GM19193 (cell line): Measurements from ENCODE around the gene ZBTB42.

Experiments
- POLR2A ChIP-seq: IDR thresholded peaks from 4 replicates; pipeline ENCODE4 v1.6.1; 2011; ENCODE audit not compliant: insufficient read depth, insufficient read length; ENCODE audit errors: extremely low read depth

Gene ZBTB42

DNA sequence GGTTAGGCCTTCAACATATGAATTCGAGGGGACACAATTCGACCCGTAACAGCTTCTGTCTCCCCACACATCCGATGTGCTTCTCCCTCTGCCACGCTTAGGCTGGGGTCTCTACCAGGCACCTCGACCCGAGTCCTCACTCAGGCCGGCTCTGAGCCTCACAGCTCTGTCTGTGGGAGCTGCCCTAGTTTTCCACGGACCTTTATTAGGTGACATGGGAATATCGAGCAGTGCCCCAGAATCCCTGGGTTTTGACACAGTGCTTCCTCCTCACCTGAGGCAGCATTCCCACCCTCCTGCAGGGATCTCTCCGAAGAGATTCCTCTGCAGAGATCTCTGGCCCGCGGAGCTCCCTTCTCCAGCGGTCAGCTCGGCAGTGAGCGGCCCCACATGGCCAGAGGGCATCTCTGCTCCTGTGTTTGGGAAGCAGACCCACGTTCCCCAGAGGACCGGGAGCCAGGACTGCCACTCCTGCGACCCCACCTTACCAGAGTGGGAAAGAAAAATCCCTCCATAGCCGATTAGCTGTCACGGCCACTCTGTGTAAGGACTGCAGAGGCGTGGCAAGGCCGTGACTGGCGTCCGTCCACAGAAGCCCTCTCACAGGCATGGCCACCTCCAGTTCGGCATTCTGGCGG, 21.2 kb downstream of the ZBTB42 start:
- TF ChIP-seq POLR2A, result no peak

DNA sequence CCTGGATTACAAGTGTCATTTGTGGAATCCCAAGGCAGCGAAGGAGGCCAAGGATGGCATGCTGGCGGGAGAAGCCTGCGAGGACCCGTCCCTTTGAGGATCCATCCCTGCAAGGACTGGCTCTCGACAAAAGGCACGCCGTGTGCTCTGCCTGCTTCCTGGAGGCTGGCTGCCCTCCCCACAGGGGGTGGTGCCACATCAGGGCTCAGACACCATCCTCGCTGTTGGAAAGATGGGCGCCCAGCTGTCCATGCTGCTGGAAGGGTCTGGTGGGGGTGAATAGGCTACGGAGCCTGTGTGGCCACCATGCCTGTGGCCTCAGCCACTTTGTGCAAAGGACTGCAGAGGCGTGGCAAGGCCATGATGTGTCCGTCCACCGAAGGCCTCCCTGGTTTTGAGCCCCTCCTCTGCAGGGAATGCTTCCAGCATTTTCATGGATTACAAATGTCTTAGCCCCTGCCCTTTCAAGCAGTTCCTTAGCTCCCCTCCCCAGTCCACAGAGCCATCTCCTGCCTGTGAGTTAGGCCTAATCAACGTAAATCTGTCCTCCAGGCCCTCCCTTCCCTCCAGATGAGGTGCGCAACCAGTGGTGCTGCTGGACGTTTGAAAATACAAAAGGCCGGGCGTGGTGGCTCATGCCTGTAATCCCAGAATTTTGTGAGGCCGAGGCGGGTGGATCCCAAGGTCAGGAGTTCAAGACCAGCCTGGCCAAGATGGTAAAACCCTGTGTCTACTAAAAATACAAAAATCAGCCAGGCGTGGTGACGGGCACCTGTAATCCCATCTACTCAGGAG, 22.1 kb downstream of the ZBTB42 start:
- TF ChIP-seq POLR2A, result no peak

DNA sequence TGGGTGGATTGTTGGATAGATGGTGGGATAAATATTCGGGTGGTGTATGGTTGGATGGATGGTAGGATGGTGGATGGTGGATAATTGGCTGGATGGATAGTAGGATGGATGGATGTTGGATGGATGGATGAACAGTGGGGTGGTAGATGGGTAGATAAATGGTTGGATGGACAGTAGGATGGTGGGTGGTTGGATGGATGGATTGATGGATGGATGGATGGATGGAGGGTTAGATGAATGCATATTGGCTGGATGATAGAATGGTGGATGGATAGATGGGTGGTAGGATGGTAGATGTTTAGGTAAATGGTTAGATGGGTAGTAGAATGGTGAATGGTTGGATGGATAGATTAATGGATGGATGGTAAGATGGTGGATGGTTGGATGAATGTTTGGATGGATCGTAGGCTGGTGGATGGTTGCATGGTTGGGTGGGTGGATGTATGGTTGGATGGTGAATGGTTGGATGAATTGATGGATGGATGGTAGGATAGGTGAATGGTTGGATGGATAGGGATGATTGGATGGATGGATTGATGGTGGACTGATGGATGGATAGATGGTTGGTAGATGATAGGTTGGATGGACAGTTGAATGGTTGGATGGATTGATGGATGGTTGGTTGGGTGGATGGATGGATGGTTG, 23.6 kb downstream of the ZBTB42 start:
- no peak for TF ChIP-seq POLR2A

DNA sequence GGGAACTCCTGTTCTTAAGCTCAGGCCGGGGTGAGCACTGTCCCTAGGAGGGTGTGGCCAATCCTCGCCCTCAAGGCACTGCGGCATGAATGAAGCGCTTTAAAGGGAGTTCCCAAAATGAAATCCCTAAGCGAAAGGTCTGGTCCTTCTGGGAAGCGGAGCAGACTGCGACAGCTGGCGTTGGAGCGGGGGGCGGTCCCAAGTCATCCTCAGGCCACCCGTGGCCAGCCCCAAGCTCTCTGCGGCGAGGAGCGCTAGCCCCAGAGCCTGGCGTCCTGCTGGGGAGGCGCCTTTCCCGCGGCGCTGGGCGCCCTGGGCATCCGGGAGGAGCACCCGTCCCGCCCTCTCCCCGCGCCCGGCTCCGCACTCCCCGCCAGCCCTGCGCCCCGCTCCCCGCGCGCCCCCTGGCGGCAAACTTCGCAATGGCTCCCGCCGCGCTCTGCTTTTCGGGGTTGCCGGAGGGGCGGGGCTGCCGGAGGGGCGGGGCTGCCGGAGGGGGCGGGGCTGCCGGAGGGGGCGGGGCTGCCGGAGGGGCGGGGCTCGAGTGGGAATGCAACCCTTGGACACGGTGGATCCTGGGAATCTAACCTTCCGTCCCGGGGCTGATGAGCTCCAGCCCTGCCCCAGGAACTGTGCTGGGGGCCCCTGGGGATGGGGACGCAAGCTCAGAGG, 25.4 kb downstream of the ZBTB42 start:
- no peak for TF ChIP-seq POLR2A

DNA sequence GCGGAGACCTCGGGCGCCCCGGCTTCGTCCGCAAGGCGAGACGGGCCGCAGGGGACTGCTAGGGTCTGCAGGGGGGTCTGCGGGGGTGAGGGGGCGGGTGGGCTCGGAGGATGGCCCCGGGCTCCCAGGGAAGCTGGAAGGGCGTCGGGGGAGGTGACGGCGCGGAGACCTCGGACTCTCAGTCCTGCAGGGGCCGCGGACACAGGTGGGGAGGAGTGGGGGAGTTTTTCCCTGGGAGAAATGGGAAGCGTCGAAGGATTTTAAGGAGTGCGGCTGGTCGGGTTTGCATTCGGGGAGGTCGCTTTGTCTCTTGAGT, 25.9 kb downstream of the ZBTB42 start:
- TF ChIP-seq POLR2A, result no peak

DNA sequence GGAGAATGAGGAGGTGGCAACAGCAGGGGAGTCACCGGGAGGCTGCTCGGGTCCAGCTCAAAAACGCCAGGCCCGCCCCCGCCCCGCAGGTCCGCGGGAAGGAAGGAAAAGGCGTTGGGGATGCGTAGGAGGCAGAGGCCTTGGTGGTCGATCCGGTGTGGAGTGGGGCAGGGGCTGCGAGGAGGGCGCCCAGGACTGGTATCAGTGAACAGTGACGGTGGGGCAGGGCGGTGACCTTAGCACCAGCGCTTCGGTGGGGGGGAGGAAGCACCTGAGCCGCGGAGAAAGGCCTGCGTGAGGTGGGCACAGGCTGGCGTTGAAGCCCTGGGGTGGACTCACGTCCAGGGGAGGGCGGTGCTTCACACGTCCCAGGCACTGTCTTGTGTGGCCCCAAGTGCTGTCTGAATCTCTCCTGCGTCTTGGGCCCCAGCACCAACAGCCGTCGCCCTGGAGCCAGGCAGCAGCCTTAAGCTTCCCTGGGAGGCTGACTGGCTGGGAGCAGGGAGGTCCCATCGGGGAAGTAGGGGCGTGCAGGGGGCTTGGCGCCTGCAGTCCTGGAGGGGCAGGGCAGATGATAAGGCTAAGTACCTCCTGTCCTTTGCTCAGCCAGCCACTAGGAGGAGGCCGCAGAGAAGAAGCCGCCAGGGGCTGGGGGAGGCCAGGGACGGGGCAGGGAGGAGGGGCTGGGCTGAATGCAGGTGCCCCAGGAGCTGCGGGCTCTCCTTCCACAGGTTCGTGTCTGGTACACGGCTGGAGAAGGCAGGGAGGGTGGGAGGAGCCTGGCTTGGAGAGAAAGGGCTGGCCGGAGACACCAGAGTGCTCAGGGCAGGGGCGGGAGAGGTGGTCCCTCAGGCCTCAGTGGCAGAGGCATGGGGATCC, 26.5 kb downstream of the ZBTB42 start:
- TF ChIP-seq POLR2A, result no peak

DNA sequence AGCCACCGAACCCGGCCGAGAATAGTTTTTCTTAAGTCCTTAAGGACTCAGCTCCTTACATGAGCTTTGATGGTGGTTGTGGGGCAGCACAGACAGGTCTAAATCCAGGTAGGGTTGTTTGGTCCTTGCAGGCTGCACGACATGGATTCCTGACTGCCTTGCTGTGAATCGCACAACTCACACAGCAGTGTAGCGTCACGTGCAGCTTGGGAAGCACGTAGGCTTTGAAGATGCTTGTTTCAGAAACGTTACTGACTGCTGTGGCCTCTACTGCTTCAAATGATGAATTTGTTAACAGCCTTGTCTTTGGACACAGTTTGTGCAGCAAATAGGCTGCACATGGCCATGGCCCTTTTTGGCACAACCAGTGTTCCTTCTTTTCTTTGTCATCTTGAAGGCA, 29.9 kb downstream of the ZBTB42 start:
- no peak for TF ChIP-seq POLR2A

DNA sequence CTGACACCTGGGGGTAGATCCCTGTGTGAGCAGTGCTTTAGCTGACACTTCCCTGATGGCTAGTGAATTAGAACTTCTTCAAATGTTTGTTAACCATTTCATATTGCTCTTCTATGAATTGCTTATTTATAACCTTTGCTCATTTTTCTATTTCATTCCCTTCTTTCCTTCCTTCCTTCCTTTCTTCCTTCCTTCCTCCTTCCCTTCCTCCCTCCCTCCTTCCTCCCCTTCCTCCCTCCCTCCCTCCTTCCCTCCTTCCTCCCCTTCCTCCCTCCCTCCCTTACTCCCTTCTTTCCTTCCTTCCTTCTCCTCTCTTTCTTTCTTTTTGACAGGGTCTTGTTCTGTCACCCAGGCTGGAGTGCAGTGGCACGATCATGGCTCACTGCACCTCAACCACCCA, 40.8 kb downstream of the ZBTB42 start:
- no peak for TF ChIP-seq POLR2A

DNA sequence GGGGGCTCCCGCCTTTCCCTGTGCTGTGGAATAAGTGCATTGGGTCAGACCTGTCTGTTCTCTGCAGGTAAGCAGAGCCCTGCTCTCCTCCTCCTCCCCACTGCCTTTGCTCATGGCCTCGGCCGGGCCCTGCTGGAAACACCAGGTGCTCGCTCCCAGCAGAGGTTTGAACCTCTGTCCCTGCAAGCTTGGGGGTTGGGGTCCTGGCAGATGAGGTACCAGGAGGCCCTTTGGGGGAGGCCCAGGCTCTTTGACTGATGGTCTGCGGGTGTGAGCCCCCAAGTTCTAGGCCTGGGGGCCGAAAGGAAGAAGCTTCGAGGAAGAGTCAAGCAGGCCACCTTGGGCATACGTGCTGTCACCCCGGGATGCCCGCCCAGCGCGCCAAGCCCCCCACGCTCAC, 42.1 kb downstream of the ZBTB42 start:
- TF ChIP-seq POLR2A, result no peak

DNA sequence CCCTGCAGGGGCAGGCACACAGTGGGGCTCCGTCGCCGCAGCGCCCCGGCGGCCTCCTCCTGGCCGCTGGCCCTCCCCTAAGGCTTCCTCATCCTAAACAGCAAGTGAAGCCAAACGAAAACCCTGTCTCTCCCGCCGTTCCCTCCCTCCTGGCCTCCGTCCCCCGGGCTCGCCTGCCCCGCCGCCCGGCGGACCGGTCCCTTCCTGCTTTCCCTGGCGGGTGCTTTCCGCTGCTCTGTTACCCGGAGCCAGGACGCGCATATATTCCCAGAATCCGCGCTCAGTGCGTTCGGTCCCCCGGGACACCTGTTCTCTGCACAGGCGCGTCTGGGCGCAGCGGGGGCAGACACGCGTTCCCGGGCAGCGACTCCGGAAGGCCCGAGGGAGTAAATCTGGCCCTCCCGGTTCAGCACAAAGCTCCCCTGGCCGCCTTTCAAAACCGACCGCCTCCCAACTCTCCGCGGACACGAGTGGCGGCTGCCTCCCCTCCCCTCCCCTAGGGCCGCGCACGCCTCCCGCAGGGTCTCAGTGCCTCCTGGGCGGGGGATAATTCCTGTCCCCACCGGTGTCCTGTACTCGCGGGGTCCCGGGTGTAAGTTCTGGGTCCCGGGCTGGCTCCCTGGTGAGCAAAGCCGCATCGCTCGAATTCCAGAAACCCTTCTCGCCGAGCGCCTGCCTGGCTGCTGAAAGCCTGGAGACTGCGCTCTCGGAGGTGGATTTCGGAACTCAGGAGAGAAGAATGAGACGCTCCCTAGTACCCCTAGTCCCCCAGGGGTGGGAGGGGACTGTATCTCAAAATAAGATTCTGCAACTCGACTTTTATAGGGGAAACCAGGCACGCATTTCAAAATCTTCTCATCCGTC, 42.8 kb downstream of the ZBTB42 start:
- TF ChIP-seq POLR2A, result no peak

DNA sequence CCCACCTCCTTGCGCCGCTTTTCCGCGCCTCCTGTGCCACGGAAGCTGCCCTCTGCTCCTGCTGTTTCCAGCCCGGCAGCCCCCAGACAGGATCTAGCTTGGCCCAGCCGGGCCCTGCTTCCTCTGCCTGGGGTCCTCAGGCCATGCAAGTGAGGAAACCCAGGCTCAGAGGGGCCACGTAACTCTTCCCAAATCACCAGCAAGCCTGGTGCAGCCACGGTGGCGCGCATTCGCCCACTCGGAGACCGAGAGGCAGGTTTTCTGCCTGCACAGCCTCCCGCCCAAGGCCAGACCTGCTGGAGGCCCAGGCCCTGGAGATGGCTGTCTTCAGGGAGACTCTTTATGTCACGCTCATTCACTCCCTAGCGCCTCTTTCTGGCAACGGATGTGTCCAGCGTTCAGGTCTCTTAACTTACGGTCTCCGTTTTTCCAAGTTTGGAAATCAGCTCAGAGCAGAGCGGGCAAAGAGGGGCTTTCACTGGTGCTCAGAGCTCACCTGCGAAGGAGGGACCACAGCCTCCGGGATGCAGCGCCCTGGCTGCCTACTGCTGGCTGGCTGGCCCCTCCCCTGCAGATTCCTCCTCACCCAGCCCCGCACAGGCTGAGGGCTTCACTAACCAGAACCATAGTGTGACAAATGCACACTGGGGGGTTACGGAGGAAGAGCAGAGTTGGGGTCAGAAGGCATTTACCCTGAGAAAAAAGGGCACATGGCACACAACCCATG, 43.6 kb downstream of the ZBTB42 start:
- TF ChIP-seq POLR2A, result no peak

DNA sequence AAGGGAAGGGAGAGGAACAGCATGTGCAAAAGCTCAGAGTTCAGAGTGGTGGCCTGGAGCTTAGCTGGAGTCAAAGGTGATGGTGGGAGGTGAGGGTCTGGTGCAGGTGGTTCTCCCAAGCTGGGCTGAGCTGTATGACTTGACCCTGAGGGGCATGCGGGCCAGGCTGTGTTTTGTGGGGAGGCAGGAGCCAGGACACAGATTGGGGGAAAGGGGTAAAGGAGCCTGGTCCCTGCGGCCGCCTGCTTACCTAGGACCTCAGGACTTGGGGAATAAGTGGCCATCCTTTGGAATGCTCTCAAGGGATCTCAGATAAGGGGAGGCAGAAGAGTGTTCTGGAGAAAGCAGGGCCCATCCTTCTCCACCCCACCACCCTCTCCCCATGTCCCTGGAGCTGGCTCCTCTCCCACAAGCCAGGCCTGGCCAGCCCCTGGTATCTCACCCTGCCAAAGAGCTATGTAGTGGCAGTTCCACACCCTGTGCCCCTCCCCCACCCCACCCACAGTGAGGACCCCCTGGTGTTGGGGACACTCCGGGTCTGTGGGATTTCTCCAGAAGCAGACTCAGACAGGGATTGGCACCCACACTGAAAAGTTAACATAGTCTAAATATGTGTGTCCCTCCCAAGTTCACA, 44.2 kb downstream of the ZBTB42 start:
- TF ChIP-seq POLR2A, result no peak
